ENCODE results near the gene ZFR2. TPM values are rescaled to one million over a fixed set of nuclear protein-coding genes. Genes with fewer than 3 reads are reported as not detected.
A peak's percentile ranks its signal among the peaks of the same experiment; 100 is the strongest.

Gene ZFR2
- total RNA-seq, 2 donors from 2014 or later, result 10.2 TPM; not detected in 1

GRCh38 chr19:3852614-3853254, 16.1 kb downstream of the ZFR2 start:
- Histone ChIP-seq H3K27me3 (replicated peaks; ENCODE audit: insufficient read depth) (no peaks in the 10 kb centered on the region), H3K36me3 (no peaks in the 10 kb centered on the region), H3K4me1 (replicated peaks) (no peaks in the 10 kb centered on the region), H3K4me3 (no peak overlapping the region), H3K27ac (no peak overlapping the region), H3K9me3 (no peaks in the 10 kb centered on the region)
- intact Hi-C loops (cut with DNase I), result no loop called here
- WGBS, result 66% methylated on average over 4 of the region's 4 CpGs
- TF ChIP-seq POLR2AphosphoS5 (IDR thresholded peaks at IDR 0.05) (no peak), POLR2A (IDR thresholded peaks at IDR 0.05) (no peak)
- TF ChIP-seq, protein P1, sequence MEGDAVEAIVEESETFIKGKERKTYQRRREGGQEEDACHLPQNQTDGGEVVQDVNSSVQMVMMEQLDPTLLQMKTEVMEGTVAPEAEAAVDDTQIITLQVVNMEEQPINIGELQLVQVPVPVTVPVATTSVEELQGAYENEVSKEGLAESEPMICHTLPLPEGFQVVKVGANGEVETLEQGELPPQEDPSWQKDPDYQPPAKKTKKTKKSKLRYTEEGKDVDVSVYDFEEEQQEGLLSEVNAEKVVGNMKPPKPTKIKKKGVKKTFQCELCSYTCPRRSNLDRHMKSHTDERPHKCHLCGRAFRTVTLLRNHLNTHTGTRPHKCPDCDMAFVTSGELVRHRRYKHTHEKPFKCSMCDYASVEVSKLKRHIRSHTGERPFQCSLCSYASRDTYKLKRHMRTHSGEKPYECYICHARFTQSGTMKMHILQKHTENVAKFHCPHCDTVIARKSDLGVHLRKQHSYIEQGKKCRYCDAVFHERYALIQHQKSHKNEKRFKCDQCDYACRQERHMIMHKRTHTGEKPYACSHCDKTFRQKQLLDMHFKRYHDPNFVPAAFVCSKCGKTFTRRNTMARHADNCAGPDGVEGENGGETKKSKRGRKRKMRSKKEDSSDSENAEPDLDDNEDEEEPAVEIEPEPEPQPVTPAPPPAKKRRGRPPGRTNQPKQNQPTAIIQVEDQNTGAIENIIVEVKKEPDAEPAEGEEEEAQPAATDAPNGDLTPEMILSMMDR (IDR thresholded peaks at IDR 0.05), result peak in 1 of 4 experiments; percentile 17
- DNase-seq (ENCODE audit: low spot score), result no peak

- Histone ChIP-seq H3K9me3 (no peaks in the 10 kb centered on the region), H3K27ac (no peak overlapping the region), H3K4me1 (replicated peaks) (no peaks in the 10 kb centered on the region), H3K27me3 (replicated peaks; ENCODE audit: insufficient read depth) (no peaks in the 10 kb centered on the region), H3K4me3 (no peak overlapping the region), H3K36me3 (no peaks in the 10 kb centered on the region)
- no peak for DNase-seq (ENCODE audit: low spot score)
- WGBS, result 71% methylated on average over 1 of the region's 1 CpG
- intact Hi-C loops (cut with DNase I), result no loop called here
- TF ChIP-seq, protein P1 (IDR thresholded peaks at IDR 0.05), result no peak
- no peak for TF ChIP-seq POLR2AphosphoS5 (IDR thresholded peaks at IDR 0.05)
- TF ChIP-seq POLR2A (IDR thresholded peaks at IDR 0.05), result no peak
Measured at GRCh38 chr19:3852177-3852511, 16.7 kb downstream of the ZFR2 start.

DNA sequence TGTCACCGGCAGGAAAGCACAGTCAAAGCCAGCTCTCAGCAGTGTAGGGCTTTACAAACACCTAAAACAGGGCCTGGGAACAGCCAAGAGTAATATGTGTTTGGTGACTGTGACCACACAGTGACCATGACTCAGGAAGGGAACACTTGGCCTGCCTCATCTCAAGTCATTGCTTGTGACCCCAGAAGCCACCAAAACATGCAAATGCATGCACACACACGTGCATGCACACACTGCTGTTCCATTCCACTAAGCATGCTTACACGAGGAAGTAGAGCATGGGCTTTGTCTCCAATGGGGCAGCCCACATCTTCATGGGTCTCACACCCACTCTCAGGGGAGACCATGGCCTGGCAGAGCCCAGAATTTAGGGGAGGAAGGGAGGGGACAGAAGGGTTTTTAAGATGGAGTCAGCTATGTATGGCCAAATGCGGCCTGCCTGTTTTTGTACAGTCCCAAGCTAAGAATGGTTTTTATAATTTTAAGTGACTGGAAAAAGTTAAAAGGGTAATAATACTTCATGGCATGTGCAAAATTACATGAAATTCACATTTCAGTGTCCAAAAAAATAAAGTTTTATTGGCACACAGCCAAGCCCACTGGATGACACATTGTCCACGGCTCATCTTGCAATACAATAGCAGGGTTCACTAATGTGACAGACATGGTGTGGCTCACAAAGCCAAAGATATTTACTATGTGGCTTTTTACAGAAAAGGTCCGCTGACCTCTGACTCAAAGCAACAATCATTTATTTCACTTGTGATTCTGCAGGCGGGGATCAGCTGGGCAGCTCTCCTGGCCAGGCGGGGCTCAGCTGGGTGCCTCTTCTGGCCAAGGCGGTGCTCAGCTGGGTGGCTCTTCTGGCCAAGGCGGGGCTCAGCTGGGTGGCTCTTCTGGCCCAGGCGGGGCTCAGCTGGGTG, 17.3 kb downstream of the ZFR2 start:
- intact Hi-C loops (cut with DNase I), result no loop called here
- no peak overlapping the region for H3K27ac ChIP-seq
- H3K27me3 ChIP-seq (replicated peaks; ENCODE audit: insufficient read depth), result no peaks in the 10 kb centered on the region
- TF ChIP-seq POLR2A (IDR thresholded peaks at IDR 0.05), result no peak
- TF ChIP-seq, protein P1 (IDR thresholded peaks at IDR 0.05), result no peak
- no peak for TF ChIP-seq POLR2AphosphoS5 (IDR thresholded peaks at IDR 0.05)
- WGBS, result 97% methylated on average over 11 of the region's 11 CpGs
- no peaks in the 10 kb centered on the region for H3K9me3 ChIP-seq
- H3K4me3 ChIP-seq, result no peak overlapping the region
- H3K36me3 ChIP-seq, result no peaks in the 10 kb centered on the region
- no peak for DNase-seq (ENCODE audit: low spot score)
- no peaks in the 10 kb centered on the region for H3K4me1 ChIP-seq (replicated peaks)

DNA sequence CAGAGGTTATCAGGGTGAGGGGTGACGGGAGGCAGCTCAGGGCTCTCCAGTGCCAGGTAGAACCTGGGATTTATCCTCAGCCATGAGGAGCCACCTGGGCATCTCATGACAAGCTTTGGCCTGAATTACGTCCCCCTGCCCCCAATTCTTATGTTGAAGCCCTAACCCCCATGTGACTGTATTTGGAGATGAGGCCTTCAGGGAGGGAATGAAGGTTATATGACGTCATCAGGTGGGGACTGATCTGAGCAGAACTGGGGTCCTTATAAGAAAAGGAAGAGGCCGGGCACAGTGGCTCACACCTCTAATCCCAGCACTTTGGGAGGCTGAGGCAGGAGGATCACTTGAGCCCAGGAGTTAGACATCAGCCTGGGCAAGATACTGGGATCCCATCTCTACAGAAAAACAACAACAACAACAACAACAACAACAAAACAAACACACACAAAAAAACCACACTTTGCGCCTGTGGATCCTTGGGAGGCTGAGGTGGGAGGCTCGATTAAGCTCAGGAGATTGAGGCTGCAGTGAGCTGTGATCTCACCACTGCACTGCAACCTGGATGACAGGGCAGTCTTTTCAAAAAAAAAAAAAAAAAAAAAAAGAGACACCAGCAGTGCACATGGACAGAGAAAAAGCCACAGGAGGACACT, 18.4 kb downstream of the ZFR2 start:
- 86% methylated on average over 6 of the region's 6 CpGs for WGBS
- Histone ChIP-seq H3K4me1 (replicated peaks) (no peaks in the 10 kb centered on the region), H3K27ac (no peak overlapping the region), H3K9me3 (no peaks in the 10 kb centered on the region), H3K27me3 (replicated peaks; ENCODE audit: insufficient read depth) (no peaks in the 10 kb centered on the region), H3K36me3 (no peaks in the 10 kb centered on the region), H3K4me3 (no peak overlapping the region)
- DNase-seq (ENCODE audit: low spot score), result no peak
- TF ChIP-seq POLR2A (IDR thresholded peaks at IDR 0.05) (no peak), POLR2AphosphoS5 (IDR thresholded peaks at IDR 0.05) (no peak)
- TF ChIP-seq, protein P1 (IDR thresholded peaks at IDR 0.05), result no peak
- intact Hi-C loops (cut with DNase I), result no loop called here
